ENCODE measurements around the gene GAS6.

- TF ChIP-seq FOXA1 (IDR thresholded peaks at IDR 0.05) (no peak), FOXK2 (IDR thresholded peaks at IDR 0.05) (no peak), ZNF384 (IDR thresholded peaks at IDR 0.05) (no peak), L3MBTL2 (conservative IDR thresholded peaks at IDR 0.05) (no peak), PKNOX1 (IDR thresholded peaks at IDR 0.05) (no peak), LEF1 (IDR thresholded peaks at IDR 0.05; ENCODE audit: borderline replicate concordance) (no peak), SUZ12 (IDR thresholded peaks at IDR 0.05) (no peak), BHLHE40 (IDR thresholded peaks at IDR 0.05; ENCODE audit: borderline replicate concordance) (no peak), HDGF (IDR thresholded peaks at IDR 0.05; ENCODE audit: borderline replicate concordance) (no peak), FOXM1 (IDR thresholded peaks at IDR 0.05; ENCODE audit: borderline replicate concordance) (no peak), SP1 (IDR thresholded peaks at IDR 0.05) (no peak), TARDBP (IDR thresholded peaks at IDR 0.05) (no peak), ELF4 (IDR thresholded peaks at IDR 0.05) (no peak), NFRKB (IDR thresholded peaks at IDR 0.05) (no peak)
Measured at GRCh38 chr13:113901642-113902041, 37.8 kb upstream of the GAS6 start.
